ENCODE results near the gene PAFAH1B2.

DNA sequence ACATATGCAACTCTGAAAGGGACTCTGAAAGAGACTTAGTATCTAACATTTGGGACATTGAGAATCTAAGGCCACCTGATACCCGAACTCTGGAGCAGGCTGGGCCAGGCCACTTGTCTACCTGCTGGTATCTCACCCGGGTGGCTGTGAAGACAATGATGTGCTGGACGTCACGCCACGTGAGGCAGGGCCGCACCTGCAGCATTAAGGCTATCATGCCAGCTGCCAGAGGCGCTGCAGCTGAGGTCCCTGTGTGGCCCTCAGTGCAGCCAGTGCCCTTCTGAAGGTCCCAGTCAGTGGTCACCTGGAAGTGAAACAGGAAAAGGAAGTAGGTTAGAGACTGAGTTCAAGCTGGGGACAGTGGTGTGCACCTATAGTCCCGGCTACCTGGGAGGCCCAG lies 75.4 kb downstream of the PAFAH1B2 start:
- TF ChIP-seq, protein P1, sequence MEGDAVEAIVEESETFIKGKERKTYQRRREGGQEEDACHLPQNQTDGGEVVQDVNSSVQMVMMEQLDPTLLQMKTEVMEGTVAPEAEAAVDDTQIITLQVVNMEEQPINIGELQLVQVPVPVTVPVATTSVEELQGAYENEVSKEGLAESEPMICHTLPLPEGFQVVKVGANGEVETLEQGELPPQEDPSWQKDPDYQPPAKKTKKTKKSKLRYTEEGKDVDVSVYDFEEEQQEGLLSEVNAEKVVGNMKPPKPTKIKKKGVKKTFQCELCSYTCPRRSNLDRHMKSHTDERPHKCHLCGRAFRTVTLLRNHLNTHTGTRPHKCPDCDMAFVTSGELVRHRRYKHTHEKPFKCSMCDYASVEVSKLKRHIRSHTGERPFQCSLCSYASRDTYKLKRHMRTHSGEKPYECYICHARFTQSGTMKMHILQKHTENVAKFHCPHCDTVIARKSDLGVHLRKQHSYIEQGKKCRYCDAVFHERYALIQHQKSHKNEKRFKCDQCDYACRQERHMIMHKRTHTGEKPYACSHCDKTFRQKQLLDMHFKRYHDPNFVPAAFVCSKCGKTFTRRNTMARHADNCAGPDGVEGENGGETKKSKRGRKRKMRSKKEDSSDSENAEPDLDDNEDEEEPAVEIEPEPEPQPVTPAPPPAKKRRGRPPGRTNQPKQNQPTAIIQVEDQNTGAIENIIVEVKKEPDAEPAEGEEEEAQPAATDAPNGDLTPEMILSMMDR (IDR thresholded peaks at IDR 0.05), result no peak
- TF ChIP-seq POLR2A (IDR thresholded peaks at IDR 0.05), result no peak

All from body of pancreas (tissue), 4 donors.